Thyroid gland (tissue), 4 donors: ENCODE data around the gene CAMK1D.

Source experiments
- CTCF ChIP-seq, 6 experiments: fragments of 200-600 bp in 3 of 6; fragments of 450-650 bp in 3 of 6; sonication (generic) in 3 of 6; IDR thresholded peaks; one replicate each; pipeline ENCODE4 v1.5.1; 2016 to 2019; ENCODE audit warnings: antibody characterized with exemption in 6 of 6, mild to moderate bottlenecking in 2 of 6, inconsistent platforms in 1 of 6, moderate library complexity in 1 of 6
- POLR2A ChIP-seq, 2 donors: fragments of 450-650 bp; IDR thresholded peaks; one replicate each; pipeline ENCODE4 v1.6.1; 2017; ENCODE audit warnings: antibody characterized with exemption in 2 of 2, mild to moderate bottlenecking in 2 of 2, moderate library complexity in 1 of 2

GRCh38 chr10:12393831-12394230, 44.5 kb downstream of the CAMK1D start:
- TF ChIP-seq CTCF (IDR thresholded peaks at IDR 0.05) = no peak
- no peak for TF ChIP-seq POLR2A (IDR thresholded peaks at IDR 0.05)
